ENCODE measurements around the gene GGA3.
"Not testable (repeated sequence)": the region's sequence is repeated elsewhere in the genome, so short reads cannot be mapped to it uniquely, and the experiment has no call there.

GGA3 gene

GRCh38 chr17:75218131-75218530, 43.3 kb downstream of the GGA3 start:
- no peak for DNase-seq (ENCODE audit: low read depth, low spot score)
- H3K4me3 ChIP-seq (ENCODE audit: low read depth, low read length): no peak overlapping the region
- in situ Hi-C loops (cut with HindIII; ENCODE audit: low sequenced_read_pairs): no loop called here
- TF ChIP-seq, protein P1, sequence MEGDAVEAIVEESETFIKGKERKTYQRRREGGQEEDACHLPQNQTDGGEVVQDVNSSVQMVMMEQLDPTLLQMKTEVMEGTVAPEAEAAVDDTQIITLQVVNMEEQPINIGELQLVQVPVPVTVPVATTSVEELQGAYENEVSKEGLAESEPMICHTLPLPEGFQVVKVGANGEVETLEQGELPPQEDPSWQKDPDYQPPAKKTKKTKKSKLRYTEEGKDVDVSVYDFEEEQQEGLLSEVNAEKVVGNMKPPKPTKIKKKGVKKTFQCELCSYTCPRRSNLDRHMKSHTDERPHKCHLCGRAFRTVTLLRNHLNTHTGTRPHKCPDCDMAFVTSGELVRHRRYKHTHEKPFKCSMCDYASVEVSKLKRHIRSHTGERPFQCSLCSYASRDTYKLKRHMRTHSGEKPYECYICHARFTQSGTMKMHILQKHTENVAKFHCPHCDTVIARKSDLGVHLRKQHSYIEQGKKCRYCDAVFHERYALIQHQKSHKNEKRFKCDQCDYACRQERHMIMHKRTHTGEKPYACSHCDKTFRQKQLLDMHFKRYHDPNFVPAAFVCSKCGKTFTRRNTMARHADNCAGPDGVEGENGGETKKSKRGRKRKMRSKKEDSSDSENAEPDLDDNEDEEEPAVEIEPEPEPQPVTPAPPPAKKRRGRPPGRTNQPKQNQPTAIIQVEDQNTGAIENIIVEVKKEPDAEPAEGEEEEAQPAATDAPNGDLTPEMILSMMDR (IDR thresholded peaks at IDR 0.05; ENCODE audit: low read depth, low read length): no peak

GRCh38 chr17:75209061-75209460, 52.3 kb downstream of the GGA3 start:
- in situ Hi-C loops (cut with HindIII; ENCODE audit: low sequenced_read_pairs): no loop called here
- no peak overlapping the region for H3K4me3 ChIP-seq (ENCODE audit: low read depth, low read length)
- TF ChIP-seq, protein P1 (IDR thresholded peaks at IDR 0.05; ENCODE audit: low read depth, low read length): no peak
- no peak for DNase-seq (ENCODE audit: low read depth, low spot score)

DNA sequence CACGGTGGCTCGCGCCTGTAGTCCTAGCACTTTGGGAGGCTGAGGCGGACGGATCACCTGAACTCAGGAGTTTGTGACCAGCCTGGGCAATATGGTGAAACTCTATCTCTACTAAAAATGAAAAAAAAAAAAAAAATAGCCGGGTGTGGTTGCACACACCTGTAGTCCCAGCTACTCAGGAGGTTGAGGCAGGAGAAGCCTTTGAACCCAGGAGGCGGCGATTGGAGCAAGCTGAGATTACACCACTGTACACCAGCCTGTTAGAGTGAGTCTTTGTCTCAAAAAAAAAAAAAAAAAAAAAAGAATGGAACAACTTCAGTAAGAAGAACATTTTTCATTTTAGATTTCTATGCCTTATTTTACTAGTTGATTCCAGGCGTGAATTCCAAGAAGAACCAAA, 53.2 kb downstream of the GGA3 start:
- no peak for DNase-seq (ENCODE audit: low read depth, low spot score)
- TF ChIP-seq, protein P1 (IDR thresholded peaks at IDR 0.05; ENCODE audit: low read depth, low read length): no peak
- in situ Hi-C loops (cut with HindIII; ENCODE audit: low sequenced_read_pairs): no loop called here
- no peak overlapping the region for H3K4me3 ChIP-seq (ENCODE audit: low read depth, low read length)

- H3K4me3 ChIP-seq (ENCODE audit: low read depth, low read length): no peak overlapping the region
- TF ChIP-seq, protein P1 (IDR thresholded peaks at IDR 0.05; ENCODE audit: low read depth, low read length): no peak
- no peak for DNase-seq (ENCODE audit: low read depth, low spot score)
- in situ Hi-C loops (cut with HindIII; ENCODE audit: low sequenced_read_pairs): no loop called here
Observed at GRCh38 chr17:75207760-75208159, 53.6 kb downstream of the GGA3 start.

DNA sequence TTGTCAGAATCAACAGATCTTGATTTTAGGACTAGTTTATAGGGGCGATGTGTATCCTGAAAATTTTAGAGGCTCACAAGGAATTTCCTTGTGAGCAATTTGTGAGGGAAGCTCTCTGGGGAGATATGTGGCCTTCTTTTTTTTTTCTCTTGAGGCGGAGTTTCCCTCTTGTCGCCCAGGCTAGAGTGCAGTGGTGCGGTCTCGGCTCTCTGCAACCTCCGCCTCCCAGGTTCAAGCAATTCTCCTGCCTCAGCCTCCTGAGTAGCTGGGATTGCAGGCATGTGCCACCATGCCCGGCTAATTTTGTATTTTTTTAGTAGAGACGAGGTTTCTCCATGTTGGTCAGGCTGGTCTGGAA, 54.4 kb downstream of the GGA3 start:
- H3K4me3 ChIP-seq (ENCODE audit: low read depth, low read length); DNase-seq (ENCODE audit: low read depth, low spot score); in situ Hi-C loops (cut with HindIII; ENCODE audit: low sequenced_read_pairs): not testable (repeated sequence)

GRCh38 chr17:75205793-75206163, 55.6 kb downstream of the GGA3 start:
- peak overlapping the region; percentile 75 for H3K4me3 ChIP-seq (ENCODE audit: low read depth, low read length)
- in situ Hi-C loops (cut with HindIII; ENCODE audit: low sequenced_read_pairs): no loop called here
- no peak for DNase-seq (ENCODE audit: low read depth, low spot score)
- TF ChIP-seq, protein P1 (IDR thresholded peaks at IDR 0.05; ENCODE audit: low read depth, low read length): no peak

DNA sequence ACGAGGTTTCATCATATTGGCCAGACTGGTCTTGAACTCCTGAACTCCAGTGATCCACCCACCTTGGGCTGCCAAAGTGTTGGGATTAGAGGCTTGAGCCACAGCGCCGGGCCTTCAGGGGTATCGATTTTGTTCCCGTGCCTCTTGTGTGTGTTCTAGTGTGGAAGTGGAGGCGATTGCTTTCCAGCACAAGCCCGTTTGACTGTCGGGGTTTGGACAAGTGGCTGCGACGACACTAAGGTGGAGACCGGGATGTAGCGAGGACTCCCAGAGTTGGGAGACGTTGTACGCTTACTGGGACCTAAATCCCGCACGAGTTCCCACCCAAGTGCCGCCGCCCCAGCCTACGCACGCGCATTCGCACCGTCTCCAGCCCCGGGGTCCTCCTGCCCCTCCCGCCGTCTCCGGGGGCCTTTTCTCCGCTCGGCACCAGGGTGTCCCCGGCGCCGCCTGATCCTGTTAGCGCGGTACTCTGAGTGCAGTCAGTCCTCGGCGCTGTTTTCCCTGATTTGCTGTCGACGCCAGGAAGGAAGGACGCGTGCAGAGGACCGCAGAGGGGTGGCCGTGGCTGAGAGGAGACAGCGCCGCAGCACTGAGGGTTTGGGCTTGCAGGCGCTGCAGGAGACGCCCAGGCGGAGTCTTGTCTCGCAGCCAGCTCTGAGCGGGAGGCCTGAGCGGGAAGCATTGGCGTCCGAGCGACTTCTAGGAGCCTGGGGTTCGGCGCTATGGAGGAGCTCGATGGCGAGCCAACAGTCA, 56.2 kb downstream of the GGA3 start, which contains the start of gene NUP85:
Gene NUP85, plus strand, starts transcription at position 643 of the 756 bp plus-strand sequence. Its CDS starts 83 bp downstream, at position 726.
- in situ Hi-C loops (cut with HindIII; ENCODE audit: low sequenced_read_pairs): no loop called here
- H3K4me3 ChIP-seq (ENCODE audit: low read depth, low read length): peak within 1 kb of the TSS; percentile 75
- TF ChIP-seq, protein P1 (IDR thresholded peaks at IDR 0.05; ENCODE audit: low read depth, low read length): no peak
- peak; percentile 94 for DNase-seq (ENCODE audit: low read depth, low spot score)

All from astrocyte of the spinal cord (primary cell).